ENCODE data around the gene NDUFA3.
A peak's percentile ranks its signal among the peaks of the same experiment; 100 is the strongest.

Gene NDUFA3

GRCh38 chr19:54138489-54139256 is 36.0 kb downstream of the NDUFA3 start:
- DNase-seq = no peak

GRCh38 chr19:54141356-54141755 is 38.7 kb downstream of the NDUFA3 start:
- no peak for DNase-seq

DNA sequence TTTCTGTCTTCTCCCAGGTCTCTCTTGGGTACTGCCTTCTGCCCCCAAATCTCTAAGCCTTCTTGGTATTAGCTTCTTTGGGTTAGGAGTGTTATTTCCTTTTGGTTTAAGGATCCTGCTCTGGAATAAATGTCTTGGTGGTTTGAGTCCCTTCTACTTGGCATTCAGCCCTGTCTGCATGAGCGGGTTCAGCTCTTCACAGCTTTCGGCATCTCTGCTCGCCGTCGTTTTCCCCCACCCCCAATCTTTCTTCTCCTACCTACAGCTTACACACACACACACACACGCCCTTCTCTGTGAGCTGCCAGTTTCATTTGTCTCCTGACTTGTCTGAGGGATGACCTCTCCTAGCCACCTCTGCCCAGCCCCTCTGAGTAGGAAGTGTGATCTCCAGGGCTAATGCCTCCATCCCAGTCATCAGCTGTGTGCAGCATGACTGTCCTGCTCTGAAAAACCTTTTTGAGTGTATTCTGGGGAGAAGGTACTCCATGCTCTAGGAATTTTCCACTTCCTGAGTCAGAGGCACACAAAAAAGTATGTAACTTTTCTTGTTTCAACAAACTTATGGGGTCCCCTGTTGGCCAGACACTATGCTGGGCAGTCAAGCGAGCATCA is 39.6 kb downstream of the NDUFA3 start:
- no peak for DNase-seq

GRCh38 chr19:54145541-54146158 is 43.0 kb downstream of the NDUFA3 start:
- no peak for DNase-seq

DNA sequence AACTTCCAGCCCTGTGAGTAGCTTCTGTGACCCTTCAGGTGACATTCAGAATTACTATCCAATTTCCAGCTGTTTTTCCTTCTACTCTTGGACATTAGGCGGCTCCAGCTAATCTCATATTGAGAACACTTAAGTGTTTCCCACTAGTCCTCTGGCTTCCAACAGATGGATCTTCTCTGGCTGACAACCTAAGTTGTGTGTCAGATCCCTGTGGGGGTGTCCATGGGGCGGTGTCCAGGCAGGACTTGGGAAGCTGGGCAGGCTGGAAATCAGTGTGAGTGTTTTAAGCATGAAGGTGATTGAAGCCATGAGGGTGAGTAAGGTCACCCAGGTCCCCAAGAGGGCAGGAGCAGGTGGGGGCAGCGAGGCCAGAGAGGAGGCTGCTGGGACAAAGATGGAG is 45.0 kb downstream of the NDUFA3 start:
- DNase-seq = no peak

- no peak for DNase-seq
Measured at GRCh38 chr19:54148158-54148557, 45.5 kb downstream of the NDUFA3 start.

DNA sequence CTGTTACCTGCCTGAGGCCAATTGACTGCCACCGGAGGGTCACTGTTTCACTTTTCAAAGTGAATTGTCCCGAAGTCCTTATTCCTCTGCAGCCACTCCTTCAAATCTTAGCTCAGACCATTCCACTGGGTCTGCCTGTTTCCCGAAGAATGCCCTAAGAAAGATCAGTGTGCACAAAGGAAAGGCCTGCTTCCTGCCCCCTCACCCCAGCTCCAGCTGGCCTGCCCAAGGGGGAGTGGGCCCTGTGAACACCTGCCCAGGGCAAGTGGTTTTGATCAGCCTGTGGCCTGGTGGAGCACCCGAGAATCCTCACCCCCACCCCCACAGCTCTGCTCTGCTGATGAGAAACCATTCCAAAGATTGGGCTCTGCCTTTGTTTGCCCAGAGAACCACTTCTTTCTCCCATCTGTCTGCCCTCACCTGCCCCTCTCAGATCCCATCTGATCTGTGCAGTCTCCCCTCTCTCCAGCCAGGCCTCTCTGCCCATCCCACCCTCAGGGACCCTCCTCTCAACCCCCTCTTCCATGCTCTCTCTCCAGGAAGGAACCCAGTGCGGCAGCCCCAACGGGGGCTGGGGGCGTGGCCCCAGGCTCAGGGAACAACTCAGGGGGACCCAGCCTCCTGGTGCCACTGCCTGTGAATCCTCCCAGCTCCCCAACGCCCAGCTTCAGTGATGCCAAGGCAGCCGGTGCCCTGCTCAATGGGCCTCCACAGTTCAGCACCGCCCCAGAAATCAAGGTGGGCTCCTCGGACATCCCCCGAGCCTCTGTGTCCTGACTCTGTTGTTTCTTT is 46.6 kb downstream of the NDUFA3 start:
- DNase-seq = no peak

DNA sequence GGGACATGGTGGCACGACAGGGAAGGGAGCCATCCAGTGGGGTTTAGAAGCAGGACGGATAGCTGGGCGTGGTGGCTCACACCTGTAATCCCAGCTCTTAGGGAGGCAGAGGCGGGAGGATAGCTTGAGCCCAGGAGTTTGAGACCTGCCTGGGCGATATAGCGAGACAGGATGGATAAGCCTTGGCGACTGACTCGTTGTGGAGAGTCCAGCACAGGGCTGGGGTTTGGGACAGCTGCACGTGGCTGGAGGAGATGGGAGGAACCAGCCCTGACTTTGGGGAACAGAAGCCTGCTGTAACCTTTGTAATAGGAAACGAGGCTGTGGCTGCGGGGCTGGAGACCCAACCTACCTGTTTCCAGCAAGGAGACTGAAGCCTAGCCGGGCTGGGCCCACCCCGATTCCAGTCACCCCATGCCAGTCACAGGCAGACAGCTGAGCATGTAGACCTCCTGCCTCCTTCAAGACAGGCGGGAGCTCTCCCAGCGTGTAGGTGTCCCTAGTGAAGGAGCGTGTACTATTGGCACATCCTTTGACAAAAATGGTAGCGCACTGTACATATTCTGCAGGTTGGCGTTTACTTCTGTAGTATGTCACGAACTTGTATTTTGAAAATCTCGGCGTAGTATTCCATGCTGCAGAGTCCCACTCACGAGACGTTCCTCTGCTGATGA is 48.8 kb downstream of the NDUFA3 start:
- DNase-seq = no peak

GRCh38 chr19:54152267-54152666 is 49.6 kb downstream of the NDUFA3 start:
- DNase-seq = no peak

DNA sequence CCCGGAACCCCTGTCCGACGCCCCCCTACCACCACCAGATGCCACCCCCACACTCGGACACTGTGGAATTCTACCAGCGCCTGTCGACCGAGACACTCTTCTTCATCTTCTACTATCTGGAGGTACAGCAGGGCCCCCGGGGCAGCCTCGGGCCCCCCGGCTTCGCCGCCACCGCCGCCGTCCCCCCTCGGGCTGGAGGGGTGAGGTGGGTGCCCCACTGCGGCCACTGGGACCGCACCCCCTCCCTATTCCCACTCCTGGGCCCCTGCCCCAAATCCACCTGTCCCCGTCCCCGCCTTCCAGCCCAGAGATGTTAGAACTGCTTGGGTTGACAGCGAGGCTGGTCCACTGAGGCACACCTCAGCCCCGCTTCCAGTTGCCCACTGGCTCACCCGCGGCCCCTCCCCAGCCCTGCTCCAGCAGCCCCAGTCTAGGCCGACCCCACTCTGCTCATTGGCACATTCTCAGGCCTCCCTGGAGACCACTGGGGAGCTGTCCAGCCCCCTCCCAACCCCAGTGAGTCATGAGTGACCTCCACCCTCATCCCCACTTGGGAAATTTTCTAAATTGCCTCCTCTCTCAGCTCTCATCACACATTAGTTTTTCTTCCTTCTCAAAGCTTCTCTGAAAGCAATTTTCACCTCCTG is 50.3 kb downstream of the NDUFA3 start:
- DNase-seq = no peak

DNA sequence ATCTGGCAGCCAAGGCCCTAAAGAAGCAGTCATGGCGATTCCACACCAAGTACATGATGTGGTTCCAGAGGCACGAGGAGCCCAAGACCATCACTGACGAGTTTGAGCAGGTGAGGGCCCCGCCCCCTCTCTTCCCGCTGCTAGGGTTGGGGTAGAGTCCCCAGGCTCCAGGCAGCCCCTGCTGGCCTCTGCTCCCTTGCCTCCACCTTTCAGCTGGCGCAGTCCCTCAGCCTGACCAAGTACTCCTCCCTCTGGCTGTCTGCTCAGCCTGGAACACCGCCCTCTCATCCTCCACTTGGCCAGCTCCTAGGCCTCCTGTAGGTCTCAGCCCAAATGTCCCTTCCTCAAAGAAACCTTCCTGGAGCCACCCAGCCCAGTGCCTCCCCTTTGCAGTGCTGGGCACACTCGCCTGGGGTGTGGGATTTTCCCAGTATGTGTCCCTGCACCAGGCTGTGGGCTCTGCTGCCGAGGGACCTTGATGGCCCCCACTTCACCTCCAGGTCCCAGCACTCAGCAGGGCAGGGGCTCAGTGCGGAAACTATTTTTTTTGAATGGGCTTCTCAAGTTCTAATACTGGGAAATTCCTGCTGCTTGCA is 51.2 kb downstream of the NDUFA3 start:
- no peak for DNase-seq

- peak; percentile 48 to 58 for DNase-seq
Measured at GRCh38 chr19:54154603-54155345, 52.1 kb downstream of the NDUFA3 start.

GRCh38 chr19:54155694-54156093 is 53.0 kb downstream of the NDUFA3 start:
- no peak for DNase-seq

DNA sequence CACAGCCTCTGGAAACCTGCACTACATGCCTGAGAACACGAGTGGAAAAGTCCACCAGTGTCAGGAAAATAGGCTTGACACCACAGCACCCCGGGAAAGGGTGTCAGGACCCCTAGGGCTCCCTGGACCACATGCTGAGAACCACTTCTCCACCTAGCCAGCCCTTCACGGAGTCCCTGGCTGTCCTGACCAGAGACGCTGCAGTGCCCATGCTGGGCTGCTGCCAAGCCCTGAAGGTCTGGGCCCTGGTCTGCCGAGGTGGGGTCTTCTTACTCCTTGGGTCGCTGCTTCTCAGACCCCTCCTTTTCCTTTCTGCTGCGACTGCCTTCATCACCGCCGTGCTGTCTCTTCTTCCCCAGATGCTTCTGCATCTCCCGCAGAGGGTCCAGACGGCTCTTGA is 53.8 kb downstream of the NDUFA3 start:
- DNase-seq = no peak

DNA sequence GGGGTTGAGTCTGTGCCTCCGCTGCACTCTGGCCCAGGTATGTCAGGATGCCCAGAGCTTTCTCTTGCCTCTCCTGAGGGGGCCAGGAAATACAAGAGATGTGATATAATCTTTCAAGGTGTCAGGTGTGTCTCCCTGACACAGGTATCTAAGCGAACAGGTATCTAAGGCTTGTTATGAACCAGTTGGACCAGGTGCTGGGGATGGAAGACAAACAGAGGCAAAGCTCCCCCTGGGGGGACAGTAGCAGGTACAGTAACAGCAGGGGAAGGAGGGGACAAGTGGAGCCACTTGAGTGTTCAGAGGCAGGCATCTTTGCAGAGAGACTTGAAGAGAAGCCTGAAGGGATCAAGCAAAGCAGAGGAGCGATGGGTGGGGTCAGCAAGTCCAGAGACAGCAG is 54.3 kb downstream of the NDUFA3 start:
- DNase-seq = no peak

All from CD4-positive, alpha-beta T cell treated with Interleukin-4 for 1 hour (primary cell).